NCI-H748 treated with DMSO at 0.1 percent for 48 hours (cell line): Measurements from ENCODE around the gene C9orf50.
A peak's percentile ranks its signal among the peaks of the same experiment; 100 is the strongest.

Source experiments
- DNase-seq: peaks from one replicate; lab custom pipeline; 2025; lab: John Stamatoyannopoulos, UW

Gene C9orf50

GRCh38 chr9:129590466-129590865 lies 30.4 kb downstream of the C9orf50 start:
- DNase-seq: no peak

DNA sequence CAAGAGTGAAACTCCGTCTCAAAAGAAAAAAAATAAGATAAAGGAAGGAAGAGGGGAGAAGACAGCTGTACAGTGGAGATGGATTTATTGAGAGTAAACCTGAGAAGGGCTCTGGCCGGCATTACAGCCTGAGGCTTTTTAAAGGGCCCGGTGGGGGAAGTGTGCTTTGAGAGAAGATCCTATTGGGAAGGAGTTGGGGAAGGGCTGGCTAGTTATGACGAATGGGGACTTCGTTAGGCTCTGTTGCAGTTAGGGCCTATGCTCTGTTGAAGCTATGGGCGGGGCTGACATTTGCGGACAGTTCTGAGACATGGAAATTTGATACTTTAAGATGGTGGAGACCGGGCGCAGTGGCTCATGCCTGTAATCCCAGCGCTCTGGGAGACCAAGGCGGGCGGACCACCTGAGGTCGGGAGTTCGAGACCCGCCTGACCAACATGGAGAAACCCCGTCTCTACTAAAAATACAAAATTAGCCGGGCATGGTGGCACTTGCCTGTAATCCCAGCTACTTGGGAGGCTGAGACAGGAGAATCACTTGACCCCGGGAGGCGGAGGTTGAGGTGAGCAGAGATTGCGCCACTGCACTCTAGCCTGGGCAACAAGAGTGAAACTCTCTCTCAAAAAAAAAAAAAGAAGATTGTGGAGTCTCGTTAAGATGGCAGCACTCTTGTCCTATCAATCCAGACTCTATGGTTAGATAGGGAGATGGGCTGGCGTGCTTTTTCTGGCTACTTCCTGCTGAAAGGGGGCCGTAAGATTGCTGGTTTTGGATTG lies 33.2 kb downstream of the C9orf50 start:
- no peak for DNase-seq

GRCh38 chr9:129586685-129587084 lies 34.2 kb downstream of the C9orf50 start:
- no peak for DNase-seq

- no peak for DNase-seq
Measured at GRCh38 chr9:129586245-129586644, 34.7 kb downstream of the C9orf50 start.

DNA sequence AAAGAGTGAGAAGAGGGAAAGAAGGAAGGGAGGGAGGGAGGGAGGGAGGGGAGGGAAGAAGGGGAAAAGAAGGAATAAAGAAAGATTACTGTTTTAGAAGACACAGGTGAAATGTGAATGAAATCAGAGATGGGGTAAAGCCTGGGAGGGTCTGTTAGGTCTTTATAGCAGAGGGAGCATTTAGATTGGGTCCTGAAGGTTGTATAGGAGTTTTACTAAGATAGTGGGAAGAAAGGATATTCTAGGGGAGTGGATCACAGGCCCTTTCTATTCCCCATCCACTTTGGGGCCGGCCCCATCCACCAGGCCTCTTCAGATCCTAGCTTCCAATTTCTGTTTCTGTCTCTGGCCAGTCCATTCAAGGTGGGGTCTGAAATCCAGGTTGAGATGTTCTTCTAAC lies 35.5 kb downstream of the C9orf50 start:
- DNase-seq: no peak

DNA sequence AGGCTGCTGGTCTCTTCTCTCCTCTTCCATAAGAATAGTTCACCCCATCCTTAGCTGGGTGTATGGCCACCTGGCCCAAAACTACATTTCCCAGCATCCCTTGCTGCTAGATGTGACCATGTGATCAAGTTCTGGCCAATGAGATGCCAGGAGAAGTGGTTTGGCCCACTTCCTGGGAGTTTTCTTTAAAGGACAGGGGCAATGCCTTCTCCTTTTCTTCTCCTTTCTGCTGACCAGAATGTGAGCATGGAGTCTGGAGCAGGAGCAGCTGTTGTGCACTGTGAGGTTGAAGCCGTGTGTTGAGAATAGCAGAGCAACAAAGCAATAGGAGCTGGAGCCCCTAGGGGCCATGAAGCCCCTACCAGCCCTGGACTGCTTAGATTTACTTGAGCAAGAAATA lies 36.8 kb downstream of the C9orf50 start:
- DNase-seq: peak; percentile 5

GRCh38 chr9:129583308-129584038 lies 37.4 kb downstream of the C9orf50 start:
- no peak for DNase-seq

DNA sequence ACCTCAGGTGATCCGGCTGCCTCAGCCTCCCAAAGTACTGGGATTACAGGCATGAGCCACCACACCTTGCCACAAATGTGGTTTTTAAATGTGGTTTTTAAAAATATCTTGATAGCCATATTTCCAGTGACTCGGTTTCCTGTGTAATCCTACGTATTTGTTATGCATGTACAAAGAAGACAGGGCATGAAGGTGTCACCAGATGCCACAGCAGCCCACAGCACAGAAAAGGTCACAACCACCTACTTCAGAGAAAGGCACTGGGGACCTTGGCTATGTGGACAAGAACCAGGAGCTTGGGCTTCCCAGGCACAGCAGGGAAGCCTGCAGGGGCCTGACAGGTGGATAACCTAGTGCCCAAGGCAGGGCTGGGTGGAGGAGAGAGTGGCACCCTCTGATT lies 38.0 kb downstream of the C9orf50 start:
- DNase-seq: no peak

- no peak for DNase-seq
Measured at GRCh38 chr9:129581505-129582189, 39.3 kb downstream of the C9orf50 start.

- no peak for DNase-seq
Measured at GRCh38 chr9:129580211-129580915, 40.5 kb downstream of the C9orf50 start.

GRCh38 chr9:129579294-129579693 lies 41.6 kb downstream of the C9orf50 start:
- DNase-seq: no peak

DNA sequence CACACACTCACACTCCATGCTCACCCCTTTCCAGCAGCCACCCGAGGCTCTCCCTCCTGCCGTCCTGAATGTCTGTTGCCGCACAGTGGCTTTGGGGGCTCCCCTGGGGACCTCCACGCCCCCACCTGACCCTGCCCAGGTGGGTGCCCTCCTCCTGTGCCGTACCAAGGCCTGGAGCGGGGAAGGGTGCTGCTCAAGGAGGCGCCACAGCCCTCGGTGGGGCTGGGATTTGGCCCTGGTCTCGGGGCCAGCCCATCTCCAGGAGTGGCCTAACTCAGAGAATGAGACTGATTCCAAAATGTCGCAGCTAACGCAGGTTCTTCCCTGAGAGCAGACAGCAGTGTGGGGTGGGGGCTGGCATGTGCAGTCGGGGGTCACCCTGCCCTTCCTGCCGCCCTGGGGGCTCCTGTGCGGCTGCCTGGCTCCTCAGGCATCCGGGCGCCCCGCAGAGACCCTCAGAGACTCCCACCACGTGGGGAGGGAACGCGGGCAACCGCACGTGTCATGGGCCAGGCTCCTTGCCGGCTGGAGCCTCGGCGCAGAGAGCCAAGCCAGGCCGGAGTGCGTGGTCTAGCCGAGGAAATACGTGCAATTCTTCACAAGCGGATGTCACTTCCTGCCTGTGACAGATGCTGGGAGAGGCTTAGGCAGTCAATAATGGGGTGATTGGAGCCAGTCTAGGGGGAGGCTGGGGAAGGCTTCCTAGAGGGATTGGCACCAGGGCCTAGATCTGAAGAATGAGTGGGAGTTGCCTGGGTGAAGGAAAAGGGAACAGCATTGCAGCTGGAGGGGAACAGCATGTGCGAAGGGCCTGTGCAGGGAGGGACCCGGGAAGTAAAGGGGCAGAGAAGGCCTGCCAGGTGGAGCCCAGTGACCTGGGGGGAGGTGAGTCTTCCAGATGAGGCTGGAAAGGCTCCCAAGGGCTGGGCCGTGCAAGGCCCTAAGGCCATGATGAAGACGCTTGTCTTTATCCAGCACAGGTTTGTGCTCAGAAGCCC lies 44.1 kb downstream of the C9orf50 start:
- DNase-seq: no peak

GRCh38 chr9:129575818-129576217 lies 45.1 kb downstream of the C9orf50 start:
- no peak for DNase-seq

DNA sequence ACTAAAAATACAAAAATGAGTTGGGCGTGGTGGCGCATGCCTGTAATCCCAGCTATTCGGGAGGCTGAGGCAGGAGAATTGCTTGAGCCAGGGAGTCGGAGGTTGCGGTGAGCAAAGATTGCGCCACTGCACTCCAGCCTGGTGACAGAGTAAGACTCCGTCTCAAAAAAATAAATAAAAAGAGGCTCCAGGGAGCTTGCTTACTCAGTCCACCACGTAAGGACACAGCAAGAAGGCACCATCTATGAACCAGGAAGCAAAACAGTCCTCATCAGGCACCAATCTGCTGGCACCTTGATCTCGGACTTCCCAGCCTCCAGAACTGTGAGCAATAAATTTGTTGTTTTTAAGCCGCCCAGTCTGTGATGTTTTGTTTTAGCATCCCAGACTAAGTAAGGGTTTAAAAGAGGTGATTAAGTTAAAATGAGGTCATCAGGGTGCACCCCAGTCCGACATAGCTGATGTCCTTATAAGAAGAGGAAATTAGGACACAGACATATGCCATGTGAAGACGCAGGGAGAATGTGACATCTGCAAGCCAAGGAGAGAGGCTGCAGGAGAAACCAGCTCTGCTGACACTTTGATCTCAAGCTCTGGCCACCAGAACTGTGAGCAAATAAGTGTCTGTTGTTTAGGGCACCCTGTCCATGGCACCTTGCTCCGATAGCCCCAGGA lies 45.9 kb downstream of the C9orf50 start:
- DNase-seq: no peak

- DNase-seq: no peak
Measured at GRCh38 chr9:129573977-129574376, 46.9 kb downstream of the C9orf50 start.

DNA sequence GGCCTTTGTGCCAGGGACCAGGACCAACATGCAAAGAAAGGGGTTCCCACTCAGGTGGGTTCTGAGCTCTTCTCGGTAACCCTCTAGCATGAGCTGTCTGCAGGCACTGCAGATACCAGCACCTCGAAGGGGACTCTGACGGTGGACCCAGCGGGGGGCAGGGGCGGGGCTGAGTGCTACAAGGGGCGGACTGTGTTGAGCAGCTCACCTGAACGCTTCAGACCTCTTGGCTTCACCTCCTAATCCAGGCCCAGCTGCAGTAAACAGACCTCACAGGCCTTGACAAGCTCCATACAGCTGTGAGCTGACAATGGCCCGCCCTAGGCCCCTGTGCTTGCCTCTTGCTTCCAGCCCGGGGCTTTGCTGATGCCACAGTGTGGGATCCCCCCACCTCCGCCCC lies 48.4 kb downstream of the C9orf50 start:
- DNase-seq: no peak

DNA sequence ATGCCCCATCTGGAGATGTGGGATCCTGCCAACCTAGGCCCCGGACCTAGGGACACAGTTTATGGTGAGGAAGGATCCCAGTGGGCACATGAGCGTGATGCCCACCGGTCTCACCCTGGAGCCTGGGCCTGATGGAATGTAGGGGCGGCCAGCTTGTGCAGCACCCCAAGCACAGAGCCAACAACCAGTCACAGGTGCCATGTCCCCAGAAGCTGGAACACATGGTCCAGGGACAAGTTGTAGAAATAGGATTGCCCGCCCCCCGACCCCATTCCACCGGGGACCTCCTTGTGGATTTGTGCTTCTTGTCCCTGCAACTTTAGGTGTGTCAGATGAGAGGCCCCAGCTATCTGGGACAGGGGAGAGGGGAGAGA lies 48.9 kb downstream of the C9orf50 start:
- no peak for DNase-seq

DNA sequence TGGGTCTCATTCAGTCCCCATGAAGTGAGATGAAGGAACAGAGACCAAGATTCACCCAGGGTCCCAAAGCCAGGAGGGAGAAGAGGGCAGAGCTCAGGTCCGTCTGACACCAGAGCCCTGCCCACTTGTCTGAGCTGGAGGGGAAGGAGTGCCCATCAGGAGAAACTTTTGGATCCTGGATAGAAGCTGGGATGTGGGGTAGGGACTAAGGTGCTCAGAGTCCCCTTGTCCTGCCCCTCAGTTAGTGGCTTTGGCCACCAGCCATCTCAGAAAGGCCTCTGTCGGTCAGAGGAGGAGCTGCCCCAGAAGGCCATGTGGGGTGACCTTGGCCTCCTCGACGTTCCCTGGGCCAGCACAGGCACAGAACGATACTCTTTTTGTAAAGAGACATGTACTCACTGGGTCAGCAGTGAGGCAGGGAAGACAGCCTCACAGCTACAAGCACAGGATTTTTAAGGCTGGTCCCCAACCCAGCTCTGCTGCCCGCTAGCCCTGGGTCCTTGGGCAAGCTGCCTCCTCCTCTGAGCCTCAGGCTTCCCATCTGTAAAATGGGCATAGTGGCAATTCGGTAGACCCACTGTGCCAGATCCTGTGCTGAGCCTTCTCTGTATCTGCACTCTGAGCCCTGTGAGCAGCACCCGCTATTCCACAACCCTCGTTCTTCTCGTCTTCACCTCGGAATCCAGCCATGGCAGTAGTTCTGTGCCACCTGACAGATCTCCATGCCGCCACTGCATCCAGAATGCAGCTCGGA lies 49.4 kb downstream of the C9orf50 start:
- DNase-seq: no peak

DNA sequence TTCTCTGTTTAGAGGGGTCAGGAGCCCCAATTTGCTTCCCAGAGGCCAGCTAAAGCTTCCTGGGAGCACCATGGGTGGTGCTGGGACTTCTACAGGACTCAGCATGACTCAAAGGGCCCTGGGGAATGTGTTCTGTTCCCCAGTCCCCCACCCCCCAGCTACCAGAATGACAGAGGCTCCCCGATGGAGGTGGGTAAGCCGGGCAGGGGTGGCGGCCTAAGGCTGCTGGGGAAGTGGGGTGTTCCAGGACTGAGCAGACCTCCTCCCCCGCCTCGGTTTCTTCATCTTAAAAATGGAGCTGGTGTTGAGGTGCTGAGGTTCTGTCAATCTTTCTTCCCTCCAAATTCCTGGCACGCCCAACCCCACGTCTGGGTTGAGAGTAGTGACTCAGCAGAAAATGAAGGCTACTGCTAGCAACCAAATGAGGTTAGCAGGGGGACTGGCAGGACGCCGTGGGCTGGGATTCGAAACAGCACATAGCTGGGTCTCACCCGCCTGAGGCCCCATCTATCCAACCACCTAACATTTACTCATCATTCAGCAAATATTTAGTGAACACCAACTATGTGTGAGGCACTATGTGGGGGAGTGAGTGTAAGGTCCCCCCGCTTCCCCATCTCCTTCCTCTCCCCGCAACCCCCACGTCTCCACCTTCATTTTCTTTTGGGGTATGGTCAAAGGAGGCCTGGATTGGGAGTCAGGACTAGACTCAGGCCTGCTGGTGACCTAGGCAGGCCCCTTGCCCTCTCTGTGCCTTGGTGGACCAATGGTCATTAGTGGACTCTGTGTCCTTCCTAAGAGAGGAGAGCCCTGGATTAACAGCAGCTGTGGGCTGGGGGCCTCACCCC lies 50.2 kb downstream of the C9orf50 start:
- DNase-seq: no peak
